Measurements from ENCODE around the gene HPX. TPM values are rescaled to one million over a fixed set of nuclear protein-coding genes. Genes with fewer than 3 reads are reported as not detected.

HPX gene
- 0.44 and 1.7 TPM in 2 replicates for total RNA-seq

GRCh38 chr11:6440906-6441358, at the start of gene HPX:
TSS of gene HPX (minus strand) at chr11:6440987. CDS start at chr11:6440963, 24 bp downstream.

GRCh38 chr11:6481012-6481923, 40.5 kb upstream of the HPX start, which contains the start of the genes ARFIP2 and TIMM10B:
TSS of gene ARFIP2 (minus strand) at chr11:6481331. CDS start at chr11:6480421, 910 bp downstream.
TSS of gene TIMM10B (plus strand) at chr11:6481501. CDS start at chr11:6481517, 16 bp downstream.

GRCh38 chr11:6473451-6474412, 32.9 kb upstream of the HPX start, which contains the start of gene TRIM3:
TSS of gene TRIM3 (minus strand) at chr11:6473941. CDS start at chr11:6465695, 8,246 bp downstream.

GRCh38 chr11:6419009-6419631, 21.7 kb downstream of the HPX start, which contains the start of gene APBB1:
TSS of gene APBB1 (minus strand) at chr11:6419094. CDS start at chr11:6411347, 7,747 bp downstream.

GRCh38 chr11:6389905-6390717, 50.7 kb downstream of the HPX start, which contains the start of gene SMPD1:
TSS of gene SMPD1 (plus strand) at chr11:6390474. CDS start at chr11:6390599, 125 bp downstream.

Other genes starting within 250 kb of the HPX start
- not detected in 2 replicates for gene OR52W1, start 241.8 kb downstream of the HPX start, total RNA-seq
- gene C11orf42, start 235.4 kb downstream of the HPX start, total RNA-seq = not detected in 2 replicates
- gene FHIP1B, start 206.4 kb downstream of the HPX start, total RNA-seq = 13.4 and 13.7 TPM in 2 replicates
- 0.33 TPM in 1 of 2 replicates, not detected in the other for gene CNGA4, start 201.9 kb downstream of the HPX start, total RNA-seq
- not detected in 2 replicates for gene CCKBR, start 181.1 kb downstream of the HPX start, total RNA-seq
- 301 and 798 TPM in 2 replicates for gene CAVIN3, start 120.5 kb downstream of the HPX start, total RNA-seq
- gene SMPD1, start 50.5 kb downstream of the HPX start, total RNA-seq = 50.8 and 113 TPM in 2 replicates
- 55.3 and 83.9 TPM in 2 replicates for gene APBB1, start 21.9 kb downstream of the HPX start, total RNA-seq
- 25.2 and 56.1 TPM in 2 replicates for gene TRIM3, start 33.0 kb upstream of the HPX start, total RNA-seq
- 63.7 and 65.5 TPM in 2 replicates for gene ARFIP2, start 40.3 kb upstream of the HPX start, total RNA-seq
- gene TIMM10B, start 40.5 kb upstream of the HPX start, total RNA-seq = 37.1 and 46.1 TPM in 2 replicates
- 14.2 and 14.7 TPM in 2 replicates for gene DNHD1, start 56.3 kb upstream of the HPX start, total RNA-seq
- gene RRP8, start 162.6 kb upstream of the HPX start, total RNA-seq = 10.0 and 11.9 TPM in 2 replicates
- 227 and 239 TPM in 2 replicates for gene ILK, start 162.8 kb upstream of the HPX start, total RNA-seq
- gene TAF10, start 171.2 kb upstream of the HPX start, total RNA-seq = 46.5 and 87.8 TPM in 2 replicates
- 38.3 and 205 TPM in 2 replicates for gene TPP1, start 178.4 kb upstream of the HPX start, total RNA-seq
- gene DCHS1, start 214.8 kb upstream of the HPX start, total RNA-seq = 24.4 and 39.2 TPM in 2 replicates
- 32.3 and 48.6 TPM in 2 replicates for gene MRPL17, start 242.4 kb upstream of the HPX start, total RNA-seq